HepG2 (cell line): ENCODE results near the gene SLC18A3. TPM values are rescaled to one million over a fixed set of nuclear protein-coding genes. Genes with fewer than 3 reads are reported as not detected.

ENCODE experiments used
- ATAC-seq: fragments of 200-7000 bp; cut with Tn5 transposase; 3 replicates; pipeline ENCODE4 v1.9.1; 2020; ENCODE audit warnings: mild to moderate bottlenecking, moderate library complexity
- BruUV-seq: library from RNA; stranded (reverse); fragments of 400-500 nt; replicated peaks from 2 replicates; lab custom pipeline; 2021; lab: Mats Ljungman, UMichigan
- CTCF ChIA-PET: fragments of 300-600 bp; formaldehyde crosslinking; extraction: SDS; loops from one replicate; lab custom pipeline; 2021; ENCODE audit warnings: low total read pairs, inconsistent platforms, low intra/inter-chr PET ratio; lab: Yijun Ruan, JAX
- POLR2A ChIA-PET: fragments of 350-600 bp; sonication (Branson Sonifier 250); formaldehyde crosslinking; loops from one replicate; lab custom pipeline; 2020; ENCODE audit warnings: antibody characterized with exemption, inconsistent platforms; lab: Yijun Ruan, JAX
- DNase-seq: peaks from one replicate; pipeline ENCODE4 v3.0.0-alpha.2; 2015; ENCODE audit warnings: low spot score
- FAIRE-seq: peaks from 3 replicates; lab custom pipeline; 2011; peaks lifted over from hg19 to GRCh38; lab: Jason Lieb, UNC
- H2AFZ ChIP-seq: one replicate; pipeline ENCODE4 v1.6.1; 2011; ENCODE audit warnings: low read length, inconsistent platforms
- H3K27ac ChIP-seq: fragments of 300-600 bp; 3 replicates; pipeline ENCODE4 v1.8.0; 2011; ENCODE audit warnings: mixed run types, mild to moderate bottlenecking, mixed read lengths, low read length, inconsistent platforms; ENCODE audit not compliant: insufficient read depth; ENCODE audit errors: extremely low read length
- H3K27me3 ChIP-seq, 2 experiments: fragments of 200-600 bp in 1 of 2; 2 replicates in 1 of 2; 3 replicates in 1 of 2; pipeline versions ENCODE4 v1.6.0 to v1.8.0; 2011; ENCODE audit warnings: low read length in 2 of 2, mild to moderate bottlenecking in 2 of 2, moderate library complexity in 2 of 2, inconsistent platforms in 1 of 2; ENCODE audit not compliant: insufficient read depth in 2 of 2, control insufficient read depth in 1 of 2
- H3K36me3 ChIP-seq, 2 experiments: fragments of 200-600 bp in 1 of 2; replicated peaks in 1 of 2; 2 replicates in 1 of 2; 3 replicates in 1 of 2; pipeline versions ENCODE4 v1.5.1 to v1.8.0; 2011; ENCODE audit warnings: low read length in 2 of 2, inconsistent platforms in 1 of 2; ENCODE audit not compliant: insufficient read depth in 2 of 2, control insufficient read depth in 1 of 2
- H3K4me1 ChIP-seq: 2 replicates; pipeline ENCODE4 v1.5.1; 2012; ENCODE audit warnings: low read length, inconsistent platforms; ENCODE audit not compliant: insufficient read depth
- H3K4me2 ChIP-seq: 2 replicates; pipeline ENCODE4 v1.6.0; 2011; ENCODE audit warnings: low read depth, low read length, inconsistent platforms
- H3K4me3 ChIP-seq, 3 experiments: fragments of 200-600 bp in 1 of 3; sonication (generic), shearing (Covaris generic) in 1 of 3; replicated peaks in 1 of 3; 2 replicates each; pipeline ENCODE4 v1.5.1; 2011 to 2016; ENCODE audit warnings: low read length in 3 of 3, inconsistent platforms in 2 of 3, low read depth in 2 of 3, mild to moderate bottlenecking in 2 of 3, control low read depth in 1 of 3, mixed read lengths in 1 of 3; ENCODE audit not compliant: insufficient read depth in 1 of 3
- H3K79me2 ChIP-seq: one replicate; pipeline ENCODE4 v1.6.1; 2011; ENCODE audit warnings: low read length, inconsistent platforms; ENCODE audit not compliant: insufficient read depth
- H3K9ac ChIP-seq: 2 replicates; pipeline ENCODE4 v1.6.0; 2011; ENCODE audit warnings: mild to moderate bottlenecking, low read depth, low read length, inconsistent platforms; ENCODE audit not compliant: insufficient read depth
- H3K9me3 ChIP-seq: 2 replicates; pipeline ENCODE4 v1.5.1; 2012; ENCODE audit warnings: mild to moderate bottlenecking, low read length
- H4K20me1 ChIP-seq: 2 replicates; pipeline ENCODE4 v1.6.0; 2011; ENCODE audit warnings: inconsistent platforms, mild to moderate bottlenecking, low read length, moderate library complexity; ENCODE audit not compliant: insufficient read depth
- CHD4 ChIP-seq: fragments of 200-600 bp; sonication (generic); IDR thresholded peaks from 2 replicates; pipeline ENCODE4 v1.7.0; 2017; ENCODE audit warnings: mild to moderate bottlenecking, low read length, borderline replicate concordance
- ELF1 ChIP-seq: sonication (generic); formaldehyde crosslinking; IDR thresholded peaks from 2 replicates; pipeline ENCODE4 v1.4.0; 2020; ENCODE audit warnings: missing genetic modification reagents
- FIP1L1 ChIP-seq: fragments of 200-400 bp; formaldehyde crosslinking; IDR thresholded peaks from 2 replicates; pipeline ENCODE4 v1.6.1; 2018; ENCODE audit warnings: low read depth, mild to moderate bottlenecking, low read length, moderate library complexity, borderline replicate concordance; ENCODE audit not compliant: insufficient read depth
- LBX2 ChIP-seq: sonication (generic); formaldehyde crosslinking; IDR thresholded peaks from 2 replicates; pipeline ENCODE4 v1.5.0; 2020; ENCODE audit warnings: missing genetic modification reagents, mild to moderate bottlenecking, borderline replicate concordance
- MTF1 ChIP-seq: sonication (generic); formaldehyde crosslinking; IDR thresholded peaks from 2 replicates; pipeline ENCODE4 v1.5.0; 2020; ENCODE audit warnings: missing genetic modification reagents
- REL ChIP-seq: sonication (generic); formaldehyde crosslinking; conservative IDR thresholded peaks from 2 replicates; pipeline ENCODE4 v1.8.0; 2022; ENCODE audit warnings: mild to moderate bottlenecking, missing genetic modification reagents, moderate library complexity
- SIN3A ChIP-seq: IDR thresholded peaks from 2 replicates; pipeline ENCODE4 v1.6.1; 2011; ENCODE audit warnings: low read depth, mild to moderate bottlenecking, control low read depth, low read length, borderline replicate concordance
- SKIL ChIP-seq: sonication (generic); formaldehyde crosslinking; IDR thresholded peaks from 2 replicates; pipeline ENCODE4 v1.8.0; 2022; ENCODE audit warnings: missing genetic modification reagents, mild to moderate bottlenecking, moderate library complexity, borderline replicate concordance
- TEAD2 ChIP-seq: sonication (generic); formaldehyde crosslinking; IDR thresholded peaks from 2 replicates; pipeline ENCODE4 v1.9.0; 2021; ENCODE audit warnings: missing genetic modification reagents
- THYN1 ChIP-seq: sonication (generic); formaldehyde crosslinking; IDR thresholded peaks from 2 replicates; pipeline ENCODE4 v1.8.1; 2023; ENCODE audit warnings: low read depth, mild to moderate bottlenecking, moderate library complexity, missing genetic modification reagents, borderline replicate concordance
- TSC22D2 ChIP-seq: sonication (generic); formaldehyde crosslinking; IDR thresholded peaks from 2 replicates; pipeline ENCODE4 v1.5.1; 2020; ENCODE audit warnings: missing genetic modification reagents, mild to moderate bottlenecking, borderline replicate concordance
- ZNF790 ChIP-seq: sonication (generic); formaldehyde crosslinking; IDR thresholded peaks from 2 replicates; pipeline ENCODE4 v1.8.0; 2022; ENCODE audit warnings: missing genetic modification reagents, mild to moderate bottlenecking, borderline replicate concordance
- WGBS: methylation state at CpG from one replicate; pipeline ENCODE4 v1.1.6; 2017; ENCODE audit warnings: low lambda C conversion rate; 5-methylcytosine and 5-hydroxymethylcytosine counted together
- in situ Hi-C: cut with HindIII; loops from 2 replicates; pipeline ENCODE4 v1.10.0; 2017; ENCODE audit warnings: low pct_unique_long_range_greater_than_20kb; ENCODE audit not compliant: extremely low pct_ligation_motif_present
- intact Hi-C: fragments of 100-400 bp; cut with micrococcal nuclease; formaldehyde crosslinking; loops from one replicate; pipeline ENCODE4 v1.10.0; 2022; ENCODE audit not compliant: unreplicated experiment
- polyA plus RNA-seq, 8 experiments: library from polyadenylated mRNA; depleted of rRNA in 3 of 8; stranded (reverse) in 7 of 8; unstranded in 1 of 8; fragments of >200 nt; fragmentation: Illumina TruSeq in 4 of 8; extraction: Trizol in 4 of 8; gene quantifications; 2 replicates each; pipeline versions ENCODE4 v1.2.1 to v1.2.3, GENCODE V29; 2011 to 2016; ENCODE audit warnings: low read depth in 4 of 8, missing spikeins in 1 of 8, mixed read lengths in 1 of 8; ENCODE audit not compliant: insufficient read depth in 1 of 8
- total RNA-seq, 5 experiments: library from RNA; depleted of rRNA; stranded (reverse); fragments of >200 nt; fragmentation: Illumina TruSeq; extraction: Trizol; gene quantifications; 2 replicates each; pipeline ENCODE4 v1.2.3, GENCODE V29; 2016; ENCODE audit warnings: low read depth in 1 of 5

SLC18A3 gene
- total and polyA plus RNA-seq, 2 of the 13 experiments (the other 11 are each of a cell fraction or from before 2014, with no cell fraction given), result not detected

- no peak for TF ChIP-seq ELF1 (CRISPR knock-in tag)
- POLR2A ChIA-PET, result no interaction called here
- H3K36me3 ChIP-seq, result no peaks in the 10 kb centered on the region
- in situ Hi-C loops, result no loop called here
- DNase-seq (no peak), FAIRE-seq (no peak), ATAC-seq (no peak)
- 66% methylated on average over 4 of the region's 15 CpGs for WGBS
- no peak overlapping the region for H3K27ac ChIP-seq
- no peak overlapping the region for H2AFZ ChIP-seq
- peaks cover 2 to 28% of the 10 kb centered on the region in 2 experiments; a peak in 4 of 5 replicates for H3K27me3 ChIP-seq
- H3K79me2 ChIP-seq, result no peaks in the 10 kb centered on the region
- intact Hi-C loops, result no loop called here
- CTCF ChIA-PET, result no interaction called here
- H3K9ac ChIP-seq, result no peak overlapping the region
- no peak overlapping the region for H3K4me3 ChIP-seq
- no peaks in the 10 kb centered on the region for H4K20me1 ChIP-seq
- no TSS peak for BruUV-seq
- peaks cover 13% of the 10 kb centered on the region for H3K4me1 ChIP-seq
- no peaks in the 10 kb centered on the region for H3K9me3 ChIP-seq
- no peak overlapping the region for H3K4me2 ChIP-seq
These were observed 41.1 kb downstream of the SLC18A3 start for GRCh38 chr10:49651039-49651835.

- CTCF ChIA-PET, result no interaction called here
- intact Hi-C loops (no loop called here), in situ Hi-C loops (no loop called here)
- POLR2A ChIA-PET, result no interaction called here
- Histone ChIP-seq H3K9ac (no peak overlapping the region), H3K4me1 (peaks cover 13% of the 10 kb centered on the region), H3K36me3 (no peaks in the 10 kb centered on the region), H3K27me3 (peaks cover 2 to 23% of the 10 kb centered on the region in 2 experiments; a peak in 3 of 5 replicates), H2AFZ (no peak overlapping the region), H3K4me2 (no peak overlapping the region; the same call in 1 of the 2 replicates), H3K9me3 (no peaks in the 10 kb centered on the region), H4K20me1 (no peaks in the 10 kb centered on the region), H3K79me2 (no peaks in the 10 kb centered on the region), H3K4me3 (no peak overlapping the region), H3K27ac (no peak overlapping the region)
- ATAC-seq (no peak), FAIRE-seq (no peak), DNase-seq (no peak)
- 13% methylated on average over 2 of the region's 2 CpGs for WGBS
- BruUV-seq, result no TSS peak
- TF ChIP-seq TSC22D2 (CRISPR knock-in tag), result no peak
- TF ChIP-seq ZNF790 (CRISPR knock-in tag), result no peak
- TF ChIP-seq SKIL (CRISPR knock-in tag), result no peak
- no peak for TF ChIP-seq SIN3A
- TF ChIP-seq CHD4, result no peak
- no peak for TF ChIP-seq MTF1 (CRISPR knock-in tag)
- no peak for TF ChIP-seq REL (CRISPR knock-in tag)
- no peak for TF ChIP-seq FIP1L1
- no peak for TF ChIP-seq LBX2 (CRISPR knock-in tag)
- no peak for TF ChIP-seq TEAD2
- no peak for TF ChIP-seq THYN1
These were observed 41.8 kb downstream of the SLC18A3 start for GRCh38 chr10:49651917-49652316.
